Mononuclear cell (primary cell): ENCODE results near the gene NHERF2. TPM values are rescaled to one million over a fixed set of nuclear protein-coding genes. Genes with fewer than 3 reads are reported as not detected.

ENCODE experiments used
- H3K27me3 ChIP-seq: 2 replicates; pipeline ENCODE4 v1.6.0; 2011; ENCODE audit warnings: low read length, control low read depth; ENCODE audit not compliant: insufficient read depth
- H3K4me1 ChIP-seq: 2 replicates; pipeline ENCODE4 v1.5.1; 2011; ENCODE audit warnings: mild to moderate bottlenecking, low read length, control low read depth; ENCODE audit not compliant: insufficient read depth
- H3K4me3 ChIP-seq: 2 replicates; pipeline ENCODE4 v1.5.1; 2011; ENCODE audit warnings: mild to moderate bottlenecking, low read length, moderate library complexity
- H3K9me3 ChIP-seq: 2 replicates; pipeline ENCODE4 v1.5.1; 2011; ENCODE audit warnings: low read depth, mild to moderate bottlenecking, control low read depth, low read length
- total RNA-seq: library from RNA; depleted of rRNA; stranded (reverse); fragments of >200 nt; gene quantifications from one replicate; pipeline ENCODE4 v1.2.3, GENCODE V29; 2012

NHERF2 gene
- total RNA-seq, 1 donor = 0.84 TPM

GRCh38 chr16:2044541-2044940 is 17.8 kb downstream of the NHERF2 start:
- Histone ChIP-seq H3K27me3 (no peaks in the 10 kb centered on the region), H3K4me1 (peaks cover 19% of the 10 kb centered on the region), H3K9me3 (no peaks in the 10 kb centered on the region), H3K4me3 (no peak overlapping the region)

- H3K4me1 ChIP-seq = peaks cover 19% of the 10 kb centered on the region
- H3K27me3 ChIP-seq = no peaks in the 10 kb centered on the region
- H3K9me3 ChIP-seq = no peaks in the 10 kb centered on the region
- no peak overlapping the region for H3K4me3 ChIP-seq
Measured at GRCh38 chr16:2045965-2046892, 19.5 kb downstream of the NHERF2 start.

DNA sequence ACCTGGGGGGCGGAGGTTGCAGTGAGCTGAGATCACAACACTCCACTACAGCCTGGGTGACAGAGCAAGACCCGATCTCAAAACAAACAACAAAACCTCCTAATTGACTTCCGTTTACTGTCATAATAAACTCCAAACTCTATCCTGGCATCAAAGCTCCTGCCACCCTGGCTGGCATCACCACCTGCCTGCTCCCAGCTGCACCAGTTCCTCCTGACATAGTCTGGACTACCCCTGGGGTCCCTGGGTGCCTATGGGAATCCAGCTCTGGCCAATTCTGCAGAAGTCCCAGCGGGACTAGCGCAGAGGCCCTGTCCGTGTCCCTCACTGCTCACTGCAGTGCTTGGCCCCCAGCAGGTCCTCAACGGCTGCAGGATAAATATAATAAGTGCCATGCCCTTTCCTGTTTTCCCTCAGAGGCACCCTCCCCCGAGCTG is 20.2 kb downstream of the NHERF2 start:
- H3K9me3 ChIP-seq = no peaks in the 10 kb centered on the region
- peak overlapping the region; percentile 76 for H3K4me3 ChIP-seq
- no peaks in the 10 kb centered on the region for H3K27me3 ChIP-seq
- peaks cover 19% of the 10 kb centered on the region for H3K4me1 ChIP-seq

DNA sequence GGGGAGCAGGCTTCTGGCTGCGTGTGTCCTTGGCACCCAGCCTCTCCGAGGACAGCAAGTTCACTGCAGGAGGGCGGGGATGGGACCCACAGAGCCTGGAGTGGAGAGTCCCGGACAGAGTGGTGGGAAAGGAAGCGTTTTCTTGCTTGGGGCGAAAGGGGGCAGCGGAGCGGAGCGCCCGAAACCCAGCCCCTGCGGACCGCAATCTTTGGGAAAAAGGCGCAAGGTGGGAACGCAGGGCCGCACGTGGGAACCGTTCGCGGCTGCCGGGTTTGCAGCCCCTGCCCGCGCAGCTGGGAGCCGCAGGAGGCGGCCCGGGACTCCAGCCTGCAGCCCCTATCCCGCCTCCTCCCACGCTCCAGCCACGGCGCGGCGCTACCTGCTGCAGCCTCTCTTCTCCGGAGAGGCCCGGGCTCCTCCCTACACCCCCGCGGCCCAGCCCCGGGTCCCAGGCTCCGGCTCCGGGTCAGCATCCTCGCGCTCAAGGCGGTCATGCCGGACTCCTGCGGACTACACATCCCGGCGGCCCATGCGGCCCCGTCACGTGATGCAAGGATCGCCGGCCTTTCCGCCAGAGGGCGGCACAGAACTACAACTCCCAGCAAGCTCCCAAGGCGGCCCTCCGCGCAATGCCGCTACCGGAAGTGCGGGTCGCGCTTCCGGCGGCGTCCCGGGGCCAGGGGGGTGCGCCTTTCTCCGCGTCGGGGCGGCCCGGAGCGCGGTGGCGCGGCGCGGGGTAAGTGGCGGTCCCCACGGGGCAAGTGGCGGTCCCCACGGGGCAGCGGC is 20.8 kb downstream of the NHERF2 start, which contains the start of the genes NTHL1 and TSC2:
Gene NTHL1, minus strand, starts transcription at position 505 of the 786 bp plus-strand sequence. Its CDS starts 11 bp downstream, at position 494.
Gene TSC2, plus strand, starts transcription at position 656 of the 786 bp plus-strand sequence. CDS start 631 bp downstream, outside the sequence.
- Histone ChIP-seq H3K4me3 (peak within 1 kb of the TSS; percentile 76), H3K9me3 (no peaks in the 10 kb centered on the region), H3K4me1 (peaks cover 19% of the 10 kb centered on the region), H3K27me3 (no peaks in the 10 kb centered on the region)

GRCh38 chr16:2048116-2048543 is 21.4 kb downstream of the NHERF2 start:
- no peaks in the 10 kb centered on the region for H3K9me3 ChIP-seq
- no peaks in the 10 kb centered on the region for H3K27me3 ChIP-seq
- peaks cover 19% of the 10 kb centered on the region for H3K4me1 ChIP-seq
- peak overlapping the region; percentile 76 for H3K4me3 ChIP-seq

DNA sequence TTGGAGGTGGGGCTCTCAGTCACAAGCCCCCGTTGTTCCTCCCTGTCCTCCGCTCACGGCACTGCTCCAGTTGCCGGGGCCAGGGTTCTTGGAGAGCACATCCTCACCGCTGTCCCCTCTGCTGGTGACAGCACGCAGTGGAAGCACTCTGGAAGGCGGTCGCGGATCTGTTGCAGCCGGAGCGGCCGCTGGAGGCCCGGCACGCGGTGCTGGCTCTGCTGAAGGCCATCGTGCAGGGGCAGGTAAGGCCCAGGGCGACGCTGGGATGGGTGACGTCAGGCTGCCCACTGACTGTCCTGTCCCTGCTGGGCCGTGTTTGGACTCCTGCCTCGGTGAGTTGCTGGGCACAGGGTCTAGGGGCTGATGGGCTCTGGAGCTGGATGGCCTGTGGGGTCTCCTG is 26.5 kb downstream of the NHERF2 start:
- Histone ChIP-seq H3K4me1 (peaks cover 10% of the 10 kb centered on the region), H3K9me3 (no peaks in the 10 kb centered on the region), H3K27me3 (no peaks in the 10 kb centered on the region), H3K4me3 (no peak overlapping the region)

DNA sequence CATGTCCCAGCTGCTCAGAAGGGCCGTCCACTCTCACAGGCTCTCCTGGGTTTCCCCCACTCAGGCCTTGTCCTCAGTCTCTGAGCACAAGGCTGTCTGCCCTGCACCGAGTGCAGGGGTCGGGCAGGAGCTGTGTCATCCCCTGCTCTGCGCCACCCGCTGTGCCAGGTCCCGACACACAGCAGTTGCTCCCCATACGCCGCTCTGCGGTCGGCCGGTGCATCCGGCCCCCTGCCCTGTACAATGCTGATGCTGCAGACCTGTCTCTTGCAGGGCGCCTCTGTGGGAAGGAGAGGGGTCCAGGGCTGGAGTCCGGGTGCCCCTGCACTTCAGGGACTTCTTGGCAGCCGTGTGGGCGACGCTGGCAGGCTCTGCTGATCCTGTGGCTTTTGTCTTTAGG is 27.2 kb downstream of the NHERF2 start:
- H3K4me1 ChIP-seq = peaks cover 3% of the 10 kb centered on the region
- no peak overlapping the region for H3K4me3 ChIP-seq
- H3K27me3 ChIP-seq = no peaks in the 10 kb centered on the region
- H3K9me3 ChIP-seq = no peaks in the 10 kb centered on the region

GRCh38 chr16:2054543-2055245 is 28.0 kb downstream of the NHERF2 start:
- Histone ChIP-seq H3K9me3 (no peaks in the 10 kb centered on the region), H3K27me3 (no peaks in the 10 kb centered on the region), H3K4me3 (no peak overlapping the region), H3K4me1 (no peaks in the 10 kb centered on the region)

DNA sequence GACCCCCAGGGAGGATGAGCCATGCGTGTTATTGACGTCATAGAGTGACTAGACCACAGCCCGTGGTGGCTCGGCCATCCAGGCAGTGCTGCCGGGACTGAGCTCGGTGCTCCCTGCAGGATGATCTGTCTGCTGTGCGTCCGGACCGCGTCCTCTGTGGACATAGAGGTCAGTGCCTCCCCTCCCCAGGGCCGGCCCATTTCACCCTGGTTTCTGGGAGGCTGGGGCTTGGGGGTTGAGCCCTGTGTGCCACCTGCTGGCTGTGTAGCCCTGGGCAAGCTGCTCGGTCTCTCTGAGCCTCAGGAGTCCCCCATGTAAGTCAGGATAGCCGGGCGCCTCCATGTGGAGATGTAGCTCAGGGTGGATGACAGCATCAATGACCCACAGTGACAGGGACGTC is 29.4 kb downstream of the NHERF2 start:
- no peaks in the 10 kb centered on the region for H3K4me1 ChIP-seq
- H3K4me3 ChIP-seq = no peak overlapping the region
- no peaks in the 10 kb centered on the region for H3K9me3 ChIP-seq
- H3K27me3 ChIP-seq = no peaks in the 10 kb centered on the region

DNA sequence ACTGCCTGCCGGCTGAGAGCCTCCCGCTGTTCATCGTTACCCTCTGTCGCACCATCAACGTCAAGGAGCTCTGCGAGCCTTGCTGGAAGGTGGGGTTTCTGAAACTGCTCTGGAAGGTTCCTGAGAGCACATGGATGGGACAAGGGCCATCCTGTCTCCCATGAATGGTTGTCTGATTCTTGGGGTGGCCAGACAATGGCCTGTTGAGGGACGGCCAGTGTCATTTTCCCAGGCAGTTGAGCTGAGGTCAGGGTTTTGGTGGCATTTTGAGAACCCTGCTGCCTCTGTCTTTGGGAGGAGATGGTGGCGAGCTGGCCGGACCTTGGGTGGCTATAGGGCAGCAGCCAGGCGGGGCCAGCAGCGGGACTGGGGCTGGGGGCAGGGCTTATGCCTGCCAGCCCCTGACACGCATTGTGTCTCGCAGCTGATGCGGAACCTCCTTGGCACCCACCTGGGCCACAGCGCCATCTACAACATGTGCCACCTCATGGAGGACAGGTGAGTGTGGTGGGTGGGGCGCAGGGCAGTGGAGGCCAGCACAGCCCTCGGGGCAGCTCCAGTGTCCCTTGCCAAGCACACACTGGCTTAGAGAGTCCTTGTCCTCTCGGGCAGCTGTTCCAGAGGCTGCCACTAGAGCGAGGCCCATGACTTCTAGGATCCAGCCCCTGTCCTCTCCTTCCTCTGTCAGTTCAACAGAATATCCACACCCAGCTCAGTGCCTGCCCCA is 30.1 kb downstream of the NHERF2 start:
- Histone ChIP-seq H3K27me3 (no peaks in the 10 kb centered on the region), H3K4me1 (no peaks in the 10 kb centered on the region), H3K9me3 (no peaks in the 10 kb centered on the region), H3K4me3 (no peak overlapping the region)

- Histone ChIP-seq H3K27me3 (no peaks in the 10 kb centered on the region), H3K9me3 (no peaks in the 10 kb centered on the region), H3K4me3 (no peak overlapping the region), H3K4me1 (no peaks in the 10 kb centered on the region)
Measured at GRCh38 chr16:2057438-2057837, 30.7 kb downstream of the NHERF2 start.

GRCh38 chr16:2058420-2058819 is 31.7 kb downstream of the NHERF2 start:
- no peaks in the 10 kb centered on the region for H3K27me3 ChIP-seq
- no peak overlapping the region for H3K4me3 ChIP-seq
- H3K9me3 ChIP-seq = no peaks in the 10 kb centered on the region
- H3K4me1 ChIP-seq = no peaks in the 10 kb centered on the region

DNA sequence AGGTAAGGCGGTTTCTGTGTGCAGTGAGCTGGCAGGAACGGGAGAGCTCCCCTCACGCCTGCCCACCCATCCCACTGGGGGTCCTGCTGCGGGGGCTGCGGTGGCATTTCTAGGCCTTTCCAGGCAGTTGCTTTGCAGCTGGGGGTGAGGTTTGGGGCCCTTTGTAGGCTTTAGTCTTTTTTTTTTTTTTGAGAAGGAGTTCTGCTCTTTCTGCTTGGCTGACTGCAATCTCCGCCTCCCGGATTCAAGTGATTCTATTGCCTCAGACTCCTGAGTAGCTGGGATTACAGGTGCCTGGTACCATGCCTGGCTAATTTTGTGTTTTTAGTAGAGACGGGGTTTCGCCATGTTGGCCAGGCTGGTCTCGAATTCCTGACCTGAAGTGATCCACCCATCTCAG is 32.2 kb downstream of the NHERF2 start:
- H3K4me1 ChIP-seq = no peaks in the 10 kb centered on the region
- H3K9me3 ChIP-seq = no peaks in the 10 kb centered on the region
- H3K4me3 ChIP-seq = no peak overlapping the region
- no peaks in the 10 kb centered on the region for H3K27me3 ChIP-seq

GRCh38 chr16:2060346-2060745 is 33.6 kb downstream of the NHERF2 start:
- Histone ChIP-seq H3K4me1 (no peaks in the 10 kb centered on the region), H3K9me3 (no peaks in the 10 kb centered on the region), H3K27me3 (no peaks in the 10 kb centered on the region), H3K4me3 (no peak overlapping the region)
